Parietal lobe (tissue), 2 donors: ENCODE data around the gene TRPC6. TPM values are rescaled to one million over a fixed set of nuclear protein-coding genes. Genes with fewer than 3 reads are reported as not detected.

Source experiments
- small RNA-seq: library from RNA; depleted of rRNA; stranded (forward); fragments of <200 nt; gene quantifications from one replicate; pipeline ENCODE3, GENCODE V24; 2014; ENCODE audit warnings: low replicate concordance
- total RNA-seq: library from RNA; depleted of rRNA; stranded (reverse); fragments of >200 nt; gene quantifications from one replicate; pipeline ENCODE4 v1.2.3, GENCODE V29; 2014

TRPC6 gene
- total RNA-seq, result 10.0 TPM

GRCh38 chr11:101583251-101584128 lies at the start of gene TRPC6:
TRPC6 (minus strand) TSS chr11:101584007; CDS start chr11:101583503, 504 bp downstream.

Small RNA genes within 50 kb of the gene (small RNA-seq; reads per million reads assigned to genes)
- not detected for gene MIR3920
